SK-N-SH (cell line): Measurements from ENCODE around the gene ARHGAP1. TPM values are rescaled to one million over a fixed set of nuclear protein-coding genes. Genes with fewer than 3 reads are reported as not detected.

Experiments
- CTCF ChIA-PET: fragments of 300-600, 350-600 bp; formaldehyde crosslinking; extraction: SDS; loops from one replicate; lab custom pipeline; 2021; lab: Yijun Ruan, JAX
- POLR2A ChIA-PET: fragments of 350-600 bp; sonication (Branson Sonifier 250); formaldehyde crosslinking; extraction: SDS; loops from one replicate; lab custom pipeline; 2020; ENCODE audit warnings: antibody characterized with exemption, inconsistent platforms; lab: Yijun Ruan, JAX
- DNase-seq: peaks from one replicate; pipeline ENCODE4 v3.0.0; 2012
- H2AFZ ChIP-seq: fragments of 200-600 bp; sonication (generic); 2 replicates; pipeline ENCODE4 v1.8.1; 2016; ENCODE audit warnings: antibody characterized with exemption, mild to moderate bottlenecking, low read depth
- H3F3A ChIP-seq: fragments of 200-600 bp; sonication (generic); replicated peaks from 2 replicates; pipeline ENCODE3; 2016; ENCODE audit warnings: antibody characterized with exemption, mild to moderate bottlenecking; ENCODE audit not compliant: insufficient read depth
- H3K27ac ChIP-seq, 2 experiments: fragments of 200-500 bp in 1 of 2; fragments of 200-600 bp in 1 of 2; sonication (Bioruptor generic) in 1 of 2; sonication (generic), shearing (Covaris generic) in 1 of 2; 2 replicates each; pipeline versions ENCODE4 v1.5.1 to v1.6.1; 2014 to 2016; ENCODE audit warnings: low read depth in 2 of 2, inconsistent platforms in 1 of 2, low read length in 1 of 2, mild to moderate bottlenecking in 1 of 2, mixed read lengths in 1 of 2
- H3K27me3 ChIP-seq: fragments of 200-600 bp; sonication (generic), shearing (Covaris generic); 2 replicates; pipeline ENCODE4 v1.6.1; 2016; ENCODE audit warnings: mixed run types; ENCODE audit not compliant: insufficient read depth
- H3K36me3 ChIP-seq, 2 experiments: fragments of 200-500 bp in 1 of 2; fragments of 200-600 bp in 1 of 2; sonication (Bioruptor generic) in 1 of 2; sonication (generic) in 1 of 2; replicated peaks in 1 of 2; 2 replicates each; pipeline versions ENCODE3 to v1.5.1; 2014 to 2016; ENCODE audit warnings: low read length in 1 of 2, mild to moderate bottlenecking in 1 of 2; ENCODE audit not compliant: insufficient read depth in 2 of 2, control insufficient read depth in 1 of 2
- H3K4me1 ChIP-seq, 2 experiments: fragments of 200-500 bp in 1 of 2; fragments of 200-600 bp in 1 of 2; sonication (Bioruptor generic) in 1 of 2; sonication (generic), shearing (Covaris generic) in 1 of 2; 2 replicates each; pipeline versions ENCODE4 v1.5.1 to v1.6.1; 2014 to 2016; ENCODE audit warnings: low read depth in 1 of 2, low read length in 1 of 2, mixed run types in 1 of 2; ENCODE audit not compliant: insufficient read depth in 2 of 2, control insufficient read depth in 1 of 2
- H3K4me2 ChIP-seq: fragments of 200-600 bp; sonication (generic), shearing (Covaris generic); 2 replicates; pipeline ENCODE4 v1.6.1; 2017; ENCODE audit warnings: mixed run types
- H3K4me3 ChIP-seq, 2 experiments: fragments of 200-500 bp in 1 of 2; fragments of 200-600 bp in 1 of 2; sonication (Bioruptor generic) in 1 of 2; sonication (generic), shearing (Covaris generic) in 1 of 2; 2 replicates each; pipeline versions ENCODE4 v1.5.1 to v1.8.1; 2014 to 2016; ENCODE audit warnings: low read depth in 2 of 2, inconsistent platforms in 1 of 2, low read length in 1 of 2, mild to moderate bottlenecking in 1 of 2, mixed read lengths in 1 of 2, moderate library complexity in 1 of 2
- H3K79me2 ChIP-seq: fragments of 200-600 bp; sonication (generic); 2 replicates; pipeline ENCODE4 v1.8.1; 2017; ENCODE audit warnings: mild to moderate bottlenecking; ENCODE audit not compliant: insufficient read depth
- H3K9ac ChIP-seq: fragments of 200-600 bp; sonication (generic); 2 replicates; pipeline ENCODE4 v1.6.1; 2017; ENCODE audit warnings: mixed run types
- H3K9me2 ChIP-seq: fragments of 200-600 bp; sonication (generic); 2 replicates; pipeline ENCODE4 v1.6.1; 2017; ENCODE audit warnings: mixed run types
- H3K9me3 ChIP-seq: fragments of 200-600 bp; sonication (generic); 2 replicates; pipeline ENCODE4 v1.6.1; 2017; ENCODE audit warnings: mixed run types, mild to moderate bottlenecking, moderate library complexity
- H4K20me1 ChIP-seq: fragments of 200-600 bp; sonication (generic); 2 replicates; pipeline ENCODE4 v1.6.1; 2017; ENCODE audit warnings: mild to moderate bottlenecking, mixed run types; ENCODE audit not compliant: insufficient read depth
- CHD2 ChIP-seq: fragments of 150-350 bp; IDR thresholded peaks from 2 replicates; pipeline ENCODE4 v1.6.1; 2018; ENCODE audit warnings: low read length; ENCODE audit not compliant: partially characterized antibody
- CTCF ChIP-seq: fragments of 200-600 bp; sonication (generic); IDR thresholded peaks from 2 replicates; pipeline ENCODE4 v1.6.1; 2017; ENCODE audit warnings: antibody characterized with exemption, mild to moderate bottlenecking, moderate library complexity
- ELF1 ChIP-seq: IDR thresholded peaks from 2 replicates; pipeline ENCODE4 v1.4.0; 2012
- FOSL2 ChIP-seq: IDR thresholded peaks from 2 replicates; pipeline ENCODE4 v1.4.0; 2012; ENCODE audit warnings: low read depth, mild to moderate bottlenecking, moderate library complexity, borderline replicate concordance
- FOXM1 ChIP-seq: IDR thresholded peaks from 2 replicates; pipeline ENCODE4 v1.4.0; 2012; ENCODE audit warnings: low read depth, mild to moderate bottlenecking
- GABPA ChIP-seq: IDR thresholded peaks from 2 replicates; pipeline ENCODE4 v1.4.0; 2012; ENCODE audit warnings: low read depth, mild to moderate bottlenecking
- MEF2A ChIP-seq: IDR thresholded peaks from 2 replicates; pipeline ENCODE4 v1.4.0; 2012; ENCODE audit warnings: low read depth, borderline replicate concordance
- MXI1 ChIP-seq: IDR thresholded peaks from 2 replicates; pipeline ENCODE4 v1.6.1; 2012; ENCODE audit warnings: mild to moderate bottlenecking, low read depth, low read length, improper control_type of control experiment
- NRF1 ChIP-seq: IDR thresholded peaks from 2 replicates; pipeline ENCODE4 v1.6.1; 2012; ENCODE audit warnings: low read depth, mild to moderate bottlenecking, low read length
- POLR2AphosphoS5 ChIP-seq: IDR thresholded peaks from 2 replicates; pipeline ENCODE4 v1.6.1; 2012; ENCODE audit warnings: low read depth, low read length
- RFX5 ChIP-seq: IDR thresholded peaks from 2 replicates; pipeline ENCODE4 v1.6.1; 2012; ENCODE audit warnings: mild to moderate bottlenecking, improper control_type of control experiment, low read length
- TCF12 ChIP-seq: IDR thresholded peaks from 2 replicates; pipeline ENCODE4 v1.4.0; 2012
- TEAD4 ChIP-seq: IDR thresholded peaks from 2 replicates; pipeline ENCODE4 v1.4.0; 2012; ENCODE audit warnings: mild to moderate bottlenecking, borderline replicate concordance; ENCODE audit not compliant: insufficient read depth
- YY1 ChIP-seq: IDR thresholded peaks from 2 replicates; pipeline ENCODE4 v1.4.0; 2012; ENCODE audit warnings: low read depth, mild to moderate bottlenecking
- WGBS: methylation state at CpG from one replicate; pipeline ENCODE4 v1.1.6; 2017; ENCODE audit warnings: low lambda C conversion rate; 5-methylcytosine and 5-hydroxymethylcytosine counted together
- polyA plus RNA-seq, 3 experiments: library from polyadenylated mRNA; depleted of rRNA; stranded (reverse); fragments of >200 nt; gene quantifications; 2 replicates each; pipeline ENCODE4 v1.2.3, GENCODE V29; 2012
- TF ChIP-seq, protein P1 (sequence below): fragments of 150-350 bp; IDR thresholded peaks from 2 replicates; pipeline ENCODE4 v1.6.1; 2016; ENCODE audit warnings: mild to moderate bottlenecking, low read depth, low read length
- TF ChIP-seq, protein P2 (sequence below): IDR thresholded peaks from 2 replicates; pipeline ENCODE4 v1.4.0; 2012; ENCODE audit warnings: low read depth, borderline replicate concordance
- TF ChIP-seq, protein P3 (sequence below): IDR thresholded peaks from 2 replicates; pipeline ENCODE4 v1.6.1; 2012; ENCODE audit warnings: mild to moderate bottlenecking, low read depth, low read length, moderate library complexity

The ARHGAP1 gene
- polyA plus RNA-seq, 1 of the 3 experiments (the other 2 are of a cell fraction): 27.1 TPM

DNA sequence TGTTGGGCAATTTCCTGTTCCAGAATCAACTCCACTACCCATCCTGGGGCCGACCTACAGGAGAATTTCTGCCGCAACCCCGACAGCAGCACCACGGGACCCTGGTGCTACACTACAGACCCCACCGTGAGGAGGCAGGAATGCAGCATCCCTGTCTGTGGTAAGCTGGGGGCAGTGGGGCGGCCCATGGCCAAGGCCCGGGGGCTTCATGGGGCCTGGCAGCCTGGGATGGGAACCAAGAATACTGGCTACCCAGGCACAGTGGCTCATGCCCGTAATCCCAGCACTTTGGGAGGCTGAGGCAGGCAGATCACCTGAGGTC lies 22.9 kb upstream of the ARHGAP1 start:
- Histone ChIP-seq H3K27me3 (no peaks in the 10 kb centered on the region), H3K79me2 (no peaks in the 10 kb centered on the region), H3F3A (no peaks in the 10 kb centered on the region), H3K4me3 (no peak overlapping the region), H3K9ac (no peak overlapping the region), H2AFZ (no peak overlapping the region), H3K9me3 (no peaks in the 10 kb centered on the region), H3K9me2 (no peaks in the 10 kb centered on the region), H4K20me1 (no peaks in the 10 kb centered on the region), H3K4me2 (no peak overlapping the region), H3K4me1 (no peaks in the 10 kb centered on the region), H3K36me3 (no peaks in the 10 kb centered on the region), H3K27ac (no peak overlapping the region)
- DNase-seq: no peak
- WGBS: 73% methylated on average over 3 of the region's 8 CpGs
- no peak for TF ChIP-seq GABPA
- no peak for TF ChIP-seq ELF1
- TF ChIP-seq TEAD4: no peak
- TF ChIP-seq, protein P1, sequence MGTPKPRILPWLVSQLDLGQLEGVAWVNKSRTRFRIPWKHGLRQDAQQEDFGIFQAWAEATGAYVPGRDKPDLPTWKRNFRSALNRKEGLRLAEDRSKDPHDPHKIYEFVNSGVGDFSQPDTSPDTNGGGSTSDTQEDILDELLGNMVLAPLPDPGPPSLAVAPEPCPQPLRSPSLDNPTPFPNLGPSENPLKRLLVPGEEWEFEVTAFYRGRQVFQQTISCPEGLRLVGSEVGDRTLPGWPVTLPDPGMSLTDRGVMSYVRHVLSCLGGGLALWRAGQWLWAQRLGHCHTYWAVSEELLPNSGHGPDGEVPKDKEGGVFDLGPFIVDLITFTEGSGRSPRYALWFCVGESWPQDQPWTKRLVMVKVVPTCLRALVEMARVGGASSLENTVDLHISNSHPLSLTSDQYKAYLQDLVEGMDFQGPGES: no peak
- ChIA-PET POLR2A (no interaction called here), CTCF (no interaction called here)

DNA sequence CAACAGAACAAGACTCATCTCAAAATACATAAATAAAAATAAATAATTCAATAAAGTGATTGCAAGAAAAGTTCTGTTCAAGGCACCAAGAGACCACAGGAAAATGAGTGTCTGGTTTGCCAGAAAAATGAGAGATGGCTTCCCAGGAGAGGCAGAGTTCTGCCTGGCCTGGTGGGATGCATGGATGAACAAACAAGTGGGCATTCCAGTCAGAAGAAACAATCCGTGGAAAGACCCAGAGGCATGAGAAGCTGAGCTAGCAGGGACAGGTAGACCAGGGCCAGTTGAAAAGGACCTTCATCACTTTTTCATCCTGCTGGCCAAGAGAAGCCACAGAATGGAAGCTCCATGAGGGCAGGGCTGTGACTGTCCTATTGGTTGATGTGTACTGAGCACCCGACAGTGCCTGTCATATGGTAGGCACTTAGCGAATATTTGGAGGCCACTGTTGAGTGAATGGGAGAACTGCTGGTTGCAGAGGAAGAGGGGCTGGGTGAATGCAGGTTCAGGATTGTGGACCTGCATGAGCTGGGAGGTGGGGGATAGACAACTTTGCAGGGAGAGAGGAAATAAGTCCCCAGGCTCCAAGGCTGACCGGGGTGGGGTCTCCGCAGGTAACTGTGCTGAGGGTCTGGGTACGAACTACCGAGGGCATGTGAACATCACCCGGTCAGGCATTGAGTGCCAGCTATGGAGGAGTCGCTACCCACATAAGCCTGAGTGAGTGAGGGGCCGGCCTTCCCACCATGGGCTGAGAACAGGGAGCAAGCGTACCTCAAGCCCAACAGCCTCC lies 22.3 kb upstream of the ARHGAP1 start:
- Histone ChIP-seq H3K9me3 (no peaks in the 10 kb centered on the region), H3K79me2 (no peaks in the 10 kb centered on the region), H3K36me3 (no peaks in the 10 kb centered on the region), H2AFZ (no peak overlapping the region), H3K27me3 (no peaks in the 10 kb centered on the region), H4K20me1 (no peaks in the 10 kb centered on the region), H3K27ac (no peak overlapping the region), H3K9me2 (no peaks in the 10 kb centered on the region), H3F3A (no peaks in the 10 kb centered on the region), H3K4me2 (no peak overlapping the region), H3K4me3 (no peak overlapping the region), H3K9ac (no peak overlapping the region), H3K4me1 (no peaks in the 10 kb centered on the region)
- CTCF ChIA-PET: no interaction called here
- WGBS: 80% methylated on average over 8 of the region's 11 CpGs
- DNase-seq: no peak
- POLR2A ChIA-PET: no interaction called here
- TF ChIP-seq RFX5 (no peak), POLR2AphosphoS5 (no peak), CTCF (no peak), MXI1 (no peak), TCF12 (no peak), CHD2 (no peak), FOSL2 (no peak), FOXM1 (no peak), NRF1 (no peak), MEF2A (no peak), YY1 (no peak)
- TF ChIP-seq, protein P1: no peak
- TF ChIP-seq, protein P2, sequence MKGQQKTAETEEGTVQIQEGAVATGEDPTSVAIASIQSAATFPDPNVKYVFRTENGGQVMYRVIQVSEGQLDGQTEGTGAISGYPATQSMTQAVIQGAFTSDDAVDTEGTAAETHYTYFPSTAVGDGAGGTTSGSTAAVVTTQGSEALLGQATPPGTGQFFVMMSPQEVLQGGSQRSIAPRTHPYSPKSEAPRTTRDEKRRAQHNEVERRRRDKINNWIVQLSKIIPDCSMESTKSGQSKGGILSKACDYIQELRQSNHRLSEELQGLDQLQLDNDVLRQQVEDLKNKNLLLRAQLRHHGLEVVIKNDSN: no peak
- TF ChIP-seq, protein P3, sequence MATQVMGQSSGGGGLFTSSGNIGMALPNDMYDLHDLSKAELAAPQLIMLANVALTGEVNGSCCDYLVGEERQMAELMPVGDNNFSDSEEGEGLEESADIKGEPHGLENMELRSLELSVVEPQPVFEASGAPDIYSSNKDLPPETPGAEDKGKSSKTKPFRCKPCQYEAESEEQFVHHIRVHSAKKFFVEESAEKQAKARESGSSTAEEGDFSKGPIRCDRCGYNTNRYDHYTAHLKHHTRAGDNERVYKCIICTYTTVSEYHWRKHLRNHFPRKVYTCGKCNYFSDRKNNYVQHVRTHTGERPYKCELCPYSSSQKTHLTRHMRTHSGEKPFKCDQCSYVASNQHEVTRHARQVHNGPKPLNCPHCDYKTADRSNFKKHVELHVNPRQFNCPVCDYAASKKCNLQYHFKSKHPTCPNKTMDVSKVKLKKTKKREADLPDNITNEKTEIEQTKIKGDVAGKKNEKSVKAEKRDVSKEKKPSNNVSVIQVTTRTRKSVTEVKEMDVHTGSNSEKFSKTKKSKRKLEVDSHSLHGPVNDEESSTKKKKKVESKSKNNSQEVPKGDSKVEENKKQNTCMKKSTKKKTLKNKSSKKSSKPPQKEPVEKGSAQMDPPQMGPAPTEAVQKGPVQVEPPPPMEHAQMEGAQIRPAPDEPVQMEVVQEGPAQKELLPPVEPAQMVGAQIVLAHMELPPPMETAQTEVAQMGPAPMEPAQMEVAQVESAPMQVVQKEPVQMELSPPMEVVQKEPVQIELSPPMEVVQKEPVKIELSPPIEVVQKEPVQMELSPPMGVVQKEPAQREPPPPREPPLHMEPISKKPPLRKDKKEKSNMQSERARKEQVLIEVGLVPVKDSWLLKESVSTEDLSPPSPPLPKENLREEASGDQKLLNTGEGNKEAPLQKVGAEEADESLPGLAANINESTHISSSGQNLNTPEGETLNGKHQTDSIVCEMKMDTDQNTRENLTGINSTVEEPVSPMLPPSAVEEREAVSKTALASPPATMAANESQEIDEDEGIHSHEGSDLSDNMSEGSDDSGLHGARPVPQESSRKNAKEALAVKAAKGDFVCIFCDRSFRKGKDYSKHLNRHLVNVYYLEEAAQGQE: no peak
